DMS 273 treated with DMSO at 0.1 percent for 48 hours (cell line): Measurements from ENCODE around the gene ILDR1.

ENCODE experiments used
- DNase-seq: peaks from one replicate; lab custom pipeline; 2025; lab: John Stamatoyannopoulos, UW

The ILDR1 gene

GRCh38 chr3:122019493-122019892, 2.6 kb downstream of the ILDR1 start:
- DNase-seq, result no peak

- no peak for DNase-seq
Measured at GRCh38 chr3:122014741-122015140, 7.3 kb downstream of the ILDR1 start.

GRCh38 chr3:122013448-122013925, 8.6 kb downstream of the ILDR1 start:
- no peak for DNase-seq

- no peak for DNase-seq
Measured at GRCh38 chr3:122012821-122013220, 9.2 kb downstream of the ILDR1 start.

- no peak for DNase-seq
Measured at GRCh38 chr3:122011396-122011795, 10.7 kb downstream of the ILDR1 start.

GRCh38 chr3:122010506-122010905, 11.5 kb downstream of the ILDR1 start:
- DNase-seq, result no peak

- no peak for DNase-seq
Measured at GRCh38 chr3:122008166-122008565, 13.9 kb downstream of the ILDR1 start.

- DNase-seq, result no peak
Measured at GRCh38 chr3:122006267-122006666, 15.8 kb downstream of the ILDR1 start.

- DNase-seq, result no peak
Measured at GRCh38 chr3:122004991-122005565, 17.0 kb downstream of the ILDR1 start.

GRCh38 chr3:122004107-122004506, 17.9 kb downstream of the ILDR1 start:
- DNase-seq, result no peak

GRCh38 chr3:122003606-122004005, 18.4 kb downstream of the ILDR1 start:
- DNase-seq, result no peak

- DNase-seq, result no peak
Measured at GRCh38 chr3:122003112-122003511, 18.9 kb downstream of the ILDR1 start.

GRCh38 chr3:122002611-122003010, 19.4 kb downstream of the ILDR1 start:
- DNase-seq, result no peak

- DNase-seq, result no peak
Measured at GRCh38 chr3:122001892-122002291, 20.2 kb downstream of the ILDR1 start.

GRCh38 chr3:122000936-122001605, 21.0 kb downstream of the ILDR1 start:
- DNase-seq, result no peak

- DNase-seq, result no peak
Measured at GRCh38 chr3:121999931-122000330, 22.1 kb downstream of the ILDR1 start.

GRCh38 chr3:121998611-121999473, 23.2 kb downstream of the ILDR1 start:
- DNase-seq, result no peak

GRCh38 chr3:121998030-121998580, 23.9 kb downstream of the ILDR1 start:
- DNase-seq, result no peak

- DNase-seq, result no peak
Measured at GRCh38 chr3:121997372-121997771, 24.7 kb downstream of the ILDR1 start.

- no peak for DNase-seq
Measured at GRCh38 chr3:121996441-121996840, 25.6 kb downstream of the ILDR1 start.

GRCh38 chr3:121995161-121996137, 26.6 kb downstream of the ILDR1 start:
- DNase-seq, result peak; percentile 12
